OCI-LY7 (cell line): ENCODE data around the gene VCP. TPM values are rescaled to one million over a fixed set of nuclear protein-coding genes. Genes with fewer than 3 reads are reported as not detected.

Source experiments
- Bru-seq: library from RNA; stranded (reverse); fragments of 400-500 nt; gene quantifications from one replicate; lab custom pipeline; 2021; lab: Mats Ljungman, UMichigan
- BruChase-seq, 2 experiments: library from RNA; stranded (reverse); fragments of 400-500 nt; gene quantifications; one replicate each; lab custom pipeline; 2021; lab: Mats Ljungman, UMichigan
- BruUV-seq: library from RNA; stranded (reverse); fragments of 400-500 nt; replicated peaks from 2 replicates; lab custom pipeline; 2021; lab: Mats Ljungman, UMichigan
- CTCF ChIA-PET: fragments of 300-600 bp; sonication (Branson Sonifier 250); formaldehyde crosslinking; loops from one replicate; lab custom pipeline; 2022; ENCODE audit warnings: antibody characterized with exemption; ENCODE audit not compliant: unreplicated experiment; lab: Charles Lee
- POLR2A ChIA-PET: fragments of 300-600 bp; sonication (Branson Sonifier 250); formaldehyde crosslinking; loops from one replicate; lab custom pipeline; 2022; ENCODE audit warnings: antibody characterized with exemption; lab: Charles Lee
- DNase-seq: peaks from one replicate; pipeline ENCODE4 v3.0.0-alpha.2; 2015; ENCODE audit warnings: low spot score
- H2AFZ ChIP-seq: fragments of 200-600 bp; sonication (generic), shearing (Covaris generic); 2 replicates; pipeline ENCODE4 v1.6.1; 2014; ENCODE audit warnings: mild to moderate bottlenecking, antibody characterized with exemption, low read length, moderate library complexity
- H3K27ac ChIP-seq: fragments of 200-600 bp; sonication (generic); 2 replicates; pipeline ENCODE4 v1.5.1; 2014; ENCODE audit warnings: mixed run types, low read depth, mild to moderate bottlenecking, moderate library complexity, low read length, inconsistent platforms; ENCODE audit not compliant: poor library complexity, severe bottlenecking
- H3K36me3 ChIP-seq: fragments of 200-600 bp; sonication (generic); 2 replicates; pipeline ENCODE4 v1.6.1; 2014; ENCODE audit warnings: mild to moderate bottlenecking, antibody characterized with exemption, low read length, moderate library complexity, mixed read lengths; ENCODE audit not compliant: insufficient read depth
- H3K4me1 ChIP-seq: fragments of 200-600 bp; sonication (generic); 2 replicates; pipeline ENCODE4 v1.5.1; 2014; ENCODE audit warnings: mild to moderate bottlenecking, low read length; ENCODE audit not compliant: insufficient read depth, poor library complexity, severe bottlenecking
- H3K4me2 ChIP-seq: fragments of 200-600 bp; sonication (generic); 2 replicates; pipeline ENCODE4 v1.6.1; 2014; ENCODE audit warnings: mild to moderate bottlenecking, low read length
- H3K4me3 ChIP-seq: fragments of 200-600 bp; sonication (generic); 2 replicates; pipeline ENCODE4 v1.5.1; 2014; ENCODE audit warnings: mild to moderate bottlenecking, low read depth, low read length; ENCODE audit not compliant: poor library complexity, severe bottlenecking
- H3K79me2 ChIP-seq: fragments of 200-600 bp; sonication (generic); 2 replicates; pipeline ENCODE4 v1.6.1; 2016; ENCODE audit warnings: low read depth, mild to moderate bottlenecking, low read length, moderate library complexity, mixed read lengths; ENCODE audit not compliant: insufficient read depth
- H3K9me2 ChIP-seq: fragments of 200-600 bp; sonication (generic); 2 replicates; pipeline ENCODE4 v1.6.1; 2016; ENCODE audit warnings: mild to moderate bottlenecking, low read length, mixed read lengths; ENCODE audit not compliant: insufficient read depth
- H3K9me3 ChIP-seq: fragments of 200-600 bp; sonication (generic); 2 replicates; pipeline ENCODE4 v1.6.1; 2014; ENCODE audit warnings: mild to moderate bottlenecking, mixed run types, low read length, mixed read lengths
- H4K20me1 ChIP-seq: fragments of 200-600 bp; sonication (generic); 2 replicates; pipeline ENCODE4 v1.6.1; 2014; ENCODE audit warnings: mild to moderate bottlenecking, antibody characterized with exemption, low read length, moderate library complexity, mixed read lengths; ENCODE audit not compliant: insufficient read depth
- EZH2phosphoT487 ChIP-seq: fragments of 200-600 bp; sonication (generic); IDR thresholded peaks from 2 replicates; pipeline ENCODE4 v1.6.1; 2018; ENCODE audit warnings: low read depth, borderline replicate concordance, mild to moderate bottlenecking, mixed run types, antibody characterized with exemption, low read length, moderate library complexity, mixed read lengths
- intact Hi-C: fragments of 100-400 bp; cut with micrococcal nuclease; formaldehyde crosslinking; loops from one replicate; pipeline ENCODE4 v1.10.0; 2022; ENCODE audit not compliant: unreplicated experiment
- long read RNA-seq: library from polyadenylated mRNA; stranded (forward); transcript quantifications from one replicate; pipeline ENCODE4 v2.0.0, GENCODE V29; 2022
- total RNA-seq, 2 experiments: library from RNA; depleted of rRNA in 1 of 2; stranded (reverse); fragments of >200 nt in 1 of 2; shearing (Covaris generic) in 1 of 2; gene quantifications; 2 replicates each; pipeline ENCODE4 v1.2.3, GENCODE V29; 2014 to 2022
- TF ChIP-seq, protein P1 (sequence below): fragments of 200-600 bp; sonication (generic); conservative IDR thresholded peaks from 2 replicates; pipeline ENCODE4 v1.5.1; 2014; ENCODE audit warnings: mild to moderate bottlenecking, antibody characterized with exemption, low read length, moderate library complexity, mixed read lengths

The VCP gene
- total RNA-seq (2014; rRNA removed; shearing (Covaris generic)): 158 and 187 TPM in 2 replicates
- total RNA-seq (2022): 200 and 212 TPM in 2 replicates
- percentile 93 among the genes with signal in this experiment for Bru-seq, nascent RNA
- percentile 97 among the genes with signal in this experiment for BruChase-seq, experiment 1, labeled RNA remaining after a 6-hour chase
- percentile 96 among the genes with signal in this experiment for BruChase-seq, experiment 2, labeled RNA remaining after a 2-hour chase
- long read RNA-seq, full-length matches to known transcripts: 793 of 1,014 reads
- long read RNA-seq, partial matches to known transcripts: 41 of 1,014 reads
- long read RNA-seq, other reads (novel, unspliced or antisense): 180 of 1,014 reads

DNA sequence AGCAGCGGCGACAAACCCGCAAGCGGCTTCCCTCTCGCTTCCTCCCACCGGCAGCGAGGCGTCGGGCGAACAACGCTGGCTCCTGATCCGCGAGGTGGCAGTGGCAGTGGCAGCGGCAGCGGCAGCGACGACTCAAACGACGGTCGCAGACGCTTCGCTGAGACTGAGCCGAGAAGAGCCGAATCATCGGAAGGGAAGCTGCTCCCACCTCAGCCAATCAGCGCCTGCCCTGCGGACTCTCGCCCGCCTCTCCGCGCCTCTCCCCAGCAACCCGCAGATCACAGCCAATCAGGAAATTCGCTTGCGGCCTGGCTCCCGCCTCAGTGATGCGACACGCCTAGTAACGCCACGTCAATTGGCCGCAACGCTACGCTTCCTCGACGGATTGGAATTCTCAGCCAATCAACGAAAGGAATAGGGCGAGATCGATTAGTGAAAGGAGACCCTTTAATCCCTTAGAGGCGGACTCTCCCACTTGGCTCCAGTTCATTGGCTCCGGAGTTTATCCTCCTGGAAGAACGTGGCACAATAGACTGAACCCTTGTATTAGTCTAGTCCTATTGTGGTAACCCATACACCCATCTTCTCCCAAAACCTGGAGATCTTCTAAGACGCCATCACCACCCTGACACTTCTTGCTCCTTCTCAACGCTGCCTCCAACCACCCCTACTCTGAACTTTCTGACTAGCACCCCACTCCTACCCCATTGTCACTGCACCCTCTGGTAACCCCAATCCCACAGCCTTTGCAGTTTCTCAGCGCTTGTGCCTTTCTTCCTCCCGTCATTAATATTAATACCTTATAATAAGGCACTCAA, at the start of gene VCP:
Gene VCP (minus strand): TSS at position 165 of the 818 bp plus-strand sequence. CDS start 272 bp downstream, outside the sequence.
- Histone ChIP-seq H3K36me3 (peaks cover 87% of the 10 kb centered on the region), H2AFZ (no peak within 1 kb of the TSS; the same call in 1 of the 2 replicates), H3K9me2 (no peaks in the 10 kb centered on the region), H3K27ac (peak within 1 kb of the TSS; percentile 92), H3K9me3 (no peaks in the 10 kb centered on the region), H3K4me1 (peaks cover 29% of the 10 kb centered on the region), H3K4me2 (peak within 1 kb of the TSS; percentile 96), H3K79me2 (peaks cover 43% of the 10 kb centered on the region), H3K4me3 (peak within 1 kb of the TSS; percentile 92), H4K20me1 (peaks cover 26% of the 10 kb centered on the region)
- BruUV-seq: no TSS peak
- intact Hi-C loops: loop anchor here (1.0 to 10.0 kb wide), 3 partner anchors 83 to 662 kb away; partner anchors contain the start of genes CREB3, DNAJB5, TESK1 and TLN1
- ChIA-PET POLR2A (interaction anchor here (0.6 to 1.0 kb wide), 2 partner anchors 25 to 27 kb away, joined by 3 to 8 read pairs; no protein-coding TSS in a partner anchor), CTCF (interaction anchor here (0.6 to 1.0 kb wide), 2 partner anchors 8 to 144 kb away, joined by 3 to 4 read pairs; no protein-coding TSS in a partner anchor)
- peak; percentile 97 for DNase-seq
- TF ChIP-seq, protein P1, sequence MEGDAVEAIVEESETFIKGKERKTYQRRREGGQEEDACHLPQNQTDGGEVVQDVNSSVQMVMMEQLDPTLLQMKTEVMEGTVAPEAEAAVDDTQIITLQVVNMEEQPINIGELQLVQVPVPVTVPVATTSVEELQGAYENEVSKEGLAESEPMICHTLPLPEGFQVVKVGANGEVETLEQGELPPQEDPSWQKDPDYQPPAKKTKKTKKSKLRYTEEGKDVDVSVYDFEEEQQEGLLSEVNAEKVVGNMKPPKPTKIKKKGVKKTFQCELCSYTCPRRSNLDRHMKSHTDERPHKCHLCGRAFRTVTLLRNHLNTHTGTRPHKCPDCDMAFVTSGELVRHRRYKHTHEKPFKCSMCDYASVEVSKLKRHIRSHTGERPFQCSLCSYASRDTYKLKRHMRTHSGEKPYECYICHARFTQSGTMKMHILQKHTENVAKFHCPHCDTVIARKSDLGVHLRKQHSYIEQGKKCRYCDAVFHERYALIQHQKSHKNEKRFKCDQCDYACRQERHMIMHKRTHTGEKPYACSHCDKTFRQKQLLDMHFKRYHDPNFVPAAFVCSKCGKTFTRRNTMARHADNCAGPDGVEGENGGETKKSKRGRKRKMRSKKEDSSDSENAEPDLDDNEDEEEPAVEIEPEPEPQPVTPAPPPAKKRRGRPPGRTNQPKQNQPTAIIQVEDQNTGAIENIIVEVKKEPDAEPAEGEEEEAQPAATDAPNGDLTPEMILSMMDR: no peak
- TF ChIP-seq EZH2phosphoT487: no peak

DNA sequence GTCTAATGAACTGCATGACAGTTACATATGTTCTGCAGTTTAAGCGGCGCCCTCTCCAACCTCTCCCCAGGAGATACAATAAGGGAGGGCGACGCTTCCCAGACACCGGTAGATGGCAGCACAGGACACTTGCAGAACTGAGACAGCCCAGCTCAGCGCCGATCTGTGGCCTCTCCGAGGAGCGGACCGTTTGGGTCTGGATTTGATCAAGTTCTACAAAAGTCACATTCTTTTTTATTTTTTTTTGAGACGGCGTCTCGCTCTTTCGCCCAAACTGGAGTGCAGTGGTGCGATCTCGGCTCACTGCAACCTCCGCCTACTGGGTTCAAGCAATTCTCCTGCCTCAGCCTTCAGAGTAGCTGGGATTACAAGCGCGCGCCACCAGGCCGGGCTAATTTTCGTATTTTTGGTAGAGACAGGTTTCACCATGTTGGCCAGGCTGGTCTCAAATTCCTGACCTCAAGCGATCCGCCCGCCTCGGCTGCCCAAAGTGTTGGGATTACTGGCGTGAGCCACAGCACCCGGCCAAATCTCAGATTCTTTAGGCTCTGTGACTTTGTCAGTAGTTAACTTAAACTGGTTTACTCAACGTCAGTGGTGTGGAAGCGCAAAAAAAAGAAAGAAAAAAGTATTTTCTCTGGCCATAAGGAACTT, 44.6 kb upstream of the VCP start:
- Histone ChIP-seq H3K79me2 (no peaks in the 10 kb centered on the region), H3K4me2 (peak overlapping the region; percentile 96), H3K9me2 (no peaks in the 10 kb centered on the region), H4K20me1 (no peaks in the 10 kb centered on the region), H2AFZ (peak overlapping the region; percentile 82; the same call in 1 of the 2 replicates), H3K9me3 (no peaks in the 10 kb centered on the region), H3K4me3 (peak overlapping the region; percentile 74), H3K4me1 (peaks cover 31% of the 10 kb centered on the region), H3K36me3 (no peaks in the 10 kb centered on the region), H3K27ac (peak overlapping the region; percentile 73)
- BruUV-seq: no TSS peak
- intact Hi-C loops: loop anchor here (1.0 to 5.0 kb wide), 7 partner anchors 45 to 500 kb away; partner anchors contain the start of genes CD72, DNAJB5 and UNC13B
- ChIA-PET CTCF (no interaction called here), POLR2A (interaction anchor here (1.0 kb wide), 1 partner anchor 140 kb away, joined by 5 read pairs; no protein-coding TSS in a partner anchor)
- TF ChIP-seq, protein P1: peak; percentile 90
- no peak for TF ChIP-seq EZH2phosphoT487
- DNase-seq: peak; percentile 92
